Neural cell (in vitro differentiated cells): ENCODE measurements around the gene PLXNA4. TPM values are rescaled to one million over a fixed set of nuclear protein-coding genes. Genes with fewer than 3 reads are reported as not detected.

Experiments used
- H2AFZ ChIP-seq: fragments of 200-600, 300-800 bp; sonication (generic), shearing (Covaris generic); 2 replicates; pipeline ENCODE4 v1.6.0; 2014; ENCODE audit warnings: low read depth, mild to moderate bottlenecking, antibody characterized with exemption, low read length, moderate library complexity
- H3F3A ChIP-seq: fragments of 200-600 bp; shearing (Covaris generic); 2 replicates; pipeline ENCODE4 v1.6.1; 2016; ENCODE audit warnings: mild to moderate bottlenecking, moderate library complexity, mixed read lengths, antibody characterized with exemption, low read length; ENCODE audit not compliant: insufficient read depth, poor library complexity, severe bottlenecking
- H3K27ac ChIP-seq: fragments of 200-600, 300-800 bp; sonication (generic), shearing (Covaris generic); 2 replicates; pipeline ENCODE4 v1.5.1; 2014; ENCODE audit warnings: mild to moderate bottlenecking, low read length, moderate library complexity
- H3K27me3 ChIP-seq: fragments of 300-800, 200-600 bp; sonication (generic), shearing (Covaris generic); 2 replicates; pipeline ENCODE4 v1.6.0; 2014; ENCODE audit warnings: mild to moderate bottlenecking, low read depth, low read length, moderate library complexity; ENCODE audit not compliant: insufficient read depth
- H3K36me3 ChIP-seq: fragments of 300-800, 200-600 bp; sonication (generic), shearing (Covaris generic); 2 replicates; pipeline ENCODE4 v1.5.1; 2014; ENCODE audit warnings: mild to moderate bottlenecking, antibody characterized with exemption, low read length, moderate library complexity; ENCODE audit not compliant: insufficient read depth
- H3K4me2 ChIP-seq: fragments of 300-800, 200-600 bp; sonication (generic), shearing (Covaris generic); 2 replicates; pipeline ENCODE4 v1.6.0; 2014; ENCODE audit warnings: mild to moderate bottlenecking, low read length
- H3K4me3 ChIP-seq: fragments of 300-800, 200-600 bp; sonication (generic), shearing (Covaris generic); 2 replicates; pipeline ENCODE4 v1.5.1; 2014; ENCODE audit warnings: mild to moderate bottlenecking, low read length, moderate library complexity
- H3K79me2 ChIP-seq: fragments of 200-600 bp; shearing (Covaris generic); replicated peaks from 2 replicates; pipeline ENCODE4 v1.6.0; 2014; ENCODE audit warnings: mild to moderate bottlenecking, low read length, moderate library complexity; ENCODE audit not compliant: insufficient read depth
- H3K9ac ChIP-seq: fragments of 300-800, 200-600 bp; sonication (generic), shearing (Covaris generic); 2 replicates; pipeline ENCODE4 v1.6.1; 2016; ENCODE audit warnings: mild to moderate bottlenecking, low read length, mixed read lengths
- H3K9me2 ChIP-seq: fragments of 200-600 bp; shearing (Covaris generic); 2 replicates; pipeline ENCODE4 v1.6.1; 2016; ENCODE audit warnings: mild to moderate bottlenecking, low read length, mixed read lengths; ENCODE audit not compliant: insufficient read depth
- H3K9me3 ChIP-seq: fragments of 200-600, 300-800 bp; sonication (generic), shearing (Covaris generic); 2 replicates; pipeline ENCODE4 v1.6.1; 2016; ENCODE audit warnings: mild to moderate bottlenecking, mixed run types, low read length, moderate library complexity, mixed read lengths
- H4K20me1 ChIP-seq: fragments of 200-600 bp; shearing (Covaris generic); 2 replicates; pipeline ENCODE4 v1.6.1; 2016; ENCODE audit warnings: mild to moderate bottlenecking, mixed run types; ENCODE audit not compliant: insufficient read depth
- CTCF ChIP-seq: fragments of 450-650 bp; IDR thresholded peaks from 2 replicates; pipeline ENCODE4 v1.5.1; 2014; ENCODE audit warnings: antibody characterized with exemption, mild to moderate bottlenecking, moderate library complexity; ENCODE audit not compliant: poor library complexity, severe bottlenecking
- EP300 ChIP-seq: fragments of 450-650 bp; conservative IDR thresholded peaks from 2 replicates; pipeline ENCODE4 v1.6.1; 2014; ENCODE audit warnings: antibody characterized with exemption, mild to moderate bottlenecking, moderate library complexity; ENCODE audit not compliant: poor library complexity, severe bottlenecking
- EZH2 ChIP-seq: fragments of 200-600, 300-800 bp; shearing (Covaris generic), sonication (generic); IDR thresholded peaks from 2 replicates; pipeline ENCODE4 v1.6.1; 2014; ENCODE audit warnings: antibody characterized with exemption, low read length, borderline replicate concordance, mild to moderate bottlenecking; ENCODE audit not compliant: insufficient read depth, poor library complexity, severe bottlenecking
- MXI1 ChIP-seq: fragments of 450-650 bp; conservative IDR thresholded peaks from 2 replicates; pipeline ENCODE4 v1.6.1; 2014; ENCODE audit warnings: antibody characterized with exemption, mild to moderate bottlenecking; ENCODE audit not compliant: poor library complexity, severe bottlenecking
- POLR2AphosphoS5 ChIP-seq: IDR thresholded peaks from 2 replicates; pipeline ENCODE4 v1.6.1; 2012
- RAD21 ChIP-seq: fragments of 450-650 bp; conservative IDR thresholded peaks from 2 replicates; pipeline ENCODE4 v1.6.1; 2014; ENCODE audit warnings: antibody characterized with exemption, mild to moderate bottlenecking, moderate library complexity
- REST ChIP-seq: IDR thresholded peaks from 2 replicates; pipeline ENCODE4 v1.6.1; 2012; ENCODE audit warnings: borderline replicate concordance
- SMC3 ChIP-seq: fragments of 450-650 bp; conservative IDR thresholded peaks from 2 replicates; pipeline ENCODE4 v1.6.1; 2014; ENCODE audit warnings: antibody characterized with exemption, mild to moderate bottlenecking, moderate library complexity; ENCODE audit not compliant: poor library complexity
- TAF1 ChIP-seq: IDR thresholded peaks from 2 replicates; pipeline ENCODE4 v1.6.1; 2012; ENCODE audit warnings: low read depth
- polyA plus RNA-seq: library from polyadenylated mRNA; depleted of rRNA; stranded (reverse); fragments of >200 nt; gene quantifications from 2 replicates; pipeline ENCODE4 v1.2.3, GENCODE V29; 2014

PLXNA4 gene
- polyA plus RNA-seq, 1 donor from 2014 or later = 7.2 TPM

GRCh38 chr7:132359743-132360142 lies 216.5 kb downstream of the PLXNA4 start:
- Histone ChIP-seq H3K9ac (no peak overlapping the region), H3K79me2 (no peaks in the 10 kb centered on the region), H3K27me3 (no peaks in the 10 kb centered on the region), H3F3A (no peaks in the 10 kb centered on the region), H3K9me3 (no peaks in the 10 kb centered on the region), H3K27ac (no peak overlapping the region), H3K36me3 (no peaks in the 10 kb centered on the region), H3K9me2 (no peaks in the 10 kb centered on the region), H4K20me1 (no peaks in the 10 kb centered on the region), H3K4me2 (no peak overlapping the region), H2AFZ (no peak overlapping the region), H3K4me3 (no peak overlapping the region)
- TF ChIP-seq EP300 = no peak
- TF ChIP-seq TAF1 = no peak
- TF ChIP-seq MXI1 = no peak
- TF ChIP-seq CTCF = no peak
- no peak for TF ChIP-seq POLR2AphosphoS5
- no peak for TF ChIP-seq REST
- no peak for TF ChIP-seq EZH2
- TF ChIP-seq RAD21 = no peak
- no peak for TF ChIP-seq SMC3

- Histone ChIP-seq H3K79me2 (no peaks in the 10 kb centered on the region), H3K27ac (no peak overlapping the region), H4K20me1 (no peaks in the 10 kb centered on the region), H3K4me3 (no peak overlapping the region), H3K9me3 (no peaks in the 10 kb centered on the region), H3K4me2 (no peak overlapping the region), H3K27me3 (no peaks in the 10 kb centered on the region), H3K36me3 (no peaks in the 10 kb centered on the region), H2AFZ (no peak overlapping the region), H3F3A (no peaks in the 10 kb centered on the region), H3K9ac (no peak overlapping the region), H3K9me2 (no peaks in the 10 kb centered on the region)
- TF ChIP-seq SMC3 = no peak
- TF ChIP-seq CTCF = no peak
- TF ChIP-seq POLR2AphosphoS5 = no peak
- no peak for TF ChIP-seq MXI1
- TF ChIP-seq REST = no peak
- no peak for TF ChIP-seq RAD21
- TF ChIP-seq EZH2 = no peak
- TF ChIP-seq EP300 = no peak
- no peak for TF ChIP-seq TAF1
Observed at GRCh38 chr7:132355048-132355447, 221.2 kb downstream of the PLXNA4 start.
